D341Med (cell line): ENCODE measurements around the gene RHEBL1.
A peak's percentile ranks its signal among the peaks of the same experiment; 100 is the strongest.

ENCODE experiments used
- DNase-seq: peaks from one replicate; pipeline ENCODE4 v3.0.0; 2012; ENCODE audit warnings: low spot score

RHEBL1 gene

DNA sequence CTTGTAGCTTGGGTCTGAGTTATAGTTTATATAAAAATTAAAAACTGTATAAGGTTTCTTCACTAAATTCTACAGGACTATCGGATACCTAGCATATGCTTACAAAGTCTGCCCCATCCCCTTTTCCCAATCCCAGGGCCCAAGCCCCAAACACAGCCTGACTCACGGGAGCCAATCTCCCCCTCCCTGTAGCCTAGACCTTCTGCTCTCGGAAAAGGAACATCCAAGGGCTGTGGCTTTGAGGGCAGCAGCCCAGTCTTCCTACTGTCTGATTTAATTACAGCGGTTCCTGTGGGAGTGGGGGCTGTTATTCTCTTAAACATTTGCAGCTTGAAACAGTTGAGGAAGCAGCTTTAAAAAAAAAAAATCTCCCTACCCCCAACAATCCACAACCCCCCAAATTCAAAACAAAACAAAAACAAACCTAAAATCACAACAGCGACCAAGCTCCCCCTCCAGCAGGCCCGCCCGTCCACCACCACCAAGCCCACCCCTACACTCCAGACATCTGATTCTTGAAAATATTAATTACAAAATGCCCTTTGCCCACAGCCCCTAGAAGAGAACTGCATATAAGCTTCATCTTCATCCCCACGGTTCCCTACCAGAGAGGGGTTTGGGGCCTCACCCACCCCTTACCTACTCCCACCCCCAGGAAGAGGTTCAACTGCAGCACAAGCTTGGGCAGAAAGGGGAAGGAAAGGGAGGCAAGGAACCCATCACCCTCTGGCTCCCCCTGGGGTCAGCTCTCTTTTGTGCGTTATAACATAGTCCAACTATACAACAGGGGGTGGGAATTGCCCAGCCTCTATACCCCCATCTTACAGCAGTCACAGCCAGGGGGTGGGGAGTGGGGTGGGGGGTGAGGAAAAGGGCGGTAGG, 50.1 kb downstream of the RHEBL1 start:
- peak; percentile 76 for DNase-seq

DNA sequence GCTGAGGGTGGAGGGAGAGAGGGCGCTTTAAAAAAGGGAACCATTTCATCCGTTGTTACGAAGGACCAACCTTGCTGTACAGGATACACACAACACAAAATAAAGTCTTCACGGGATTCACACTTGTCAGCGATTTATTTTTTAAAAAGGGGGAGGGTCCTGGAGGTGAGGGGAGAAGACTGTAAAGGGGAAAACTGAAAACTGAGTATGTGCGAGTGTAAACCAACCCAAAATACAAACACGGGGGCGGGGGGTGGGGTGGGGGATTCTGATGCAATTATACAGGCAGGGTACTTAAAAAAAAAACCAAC, 50.7 kb downstream of the RHEBL1 start:
- DNase-seq, result no peak

DNA sequence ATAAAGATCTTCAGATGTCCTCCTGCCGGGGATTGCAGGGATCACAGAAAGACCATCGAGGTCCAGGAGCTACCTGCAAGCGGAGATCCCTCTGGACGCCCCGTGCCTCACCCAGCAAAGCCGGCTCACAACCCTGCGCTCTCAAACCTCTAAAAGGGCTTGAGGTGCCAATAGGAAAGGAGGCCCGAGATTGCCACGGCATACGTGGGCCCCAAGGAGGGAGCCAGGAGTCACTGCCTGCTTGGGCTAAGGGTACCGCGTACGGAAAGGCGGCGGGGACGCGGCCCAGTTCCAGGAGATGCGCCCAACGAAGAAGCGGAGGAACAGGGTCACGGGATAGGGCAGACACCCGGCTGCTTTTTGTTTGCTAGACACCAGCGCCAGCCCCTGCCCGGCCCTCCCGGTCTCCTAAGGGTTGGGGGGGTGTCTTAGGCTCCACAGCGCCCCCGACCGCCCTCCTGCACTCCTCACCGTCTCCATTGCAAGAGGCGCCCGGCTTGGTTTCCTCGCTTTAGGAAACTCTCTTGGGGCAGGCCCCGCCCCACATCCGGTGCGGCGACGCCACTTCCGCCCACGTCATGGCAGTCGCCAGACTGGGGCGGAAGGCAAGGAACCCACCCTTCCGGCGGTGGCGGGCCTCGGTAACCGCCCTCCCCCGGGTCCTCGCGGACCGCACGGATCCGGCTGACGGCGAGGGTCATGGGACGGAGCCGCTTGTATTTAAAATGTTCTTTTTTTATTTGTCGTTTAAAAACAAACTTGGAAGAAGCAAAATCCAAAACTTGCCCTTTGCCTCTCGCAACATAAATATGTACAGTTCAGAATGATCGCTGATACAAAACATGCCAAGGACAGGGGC, 51.3 kb downstream of the RHEBL1 start, which contains the start of gene PRKAG1:
TSS of gene PRKAG1 (minus strand) at position 516 of the 859 bp plus-strand sequence. CDS start at position 480, 36 bp downstream.
- DNase-seq, result peak; percentile 98

DNA sequence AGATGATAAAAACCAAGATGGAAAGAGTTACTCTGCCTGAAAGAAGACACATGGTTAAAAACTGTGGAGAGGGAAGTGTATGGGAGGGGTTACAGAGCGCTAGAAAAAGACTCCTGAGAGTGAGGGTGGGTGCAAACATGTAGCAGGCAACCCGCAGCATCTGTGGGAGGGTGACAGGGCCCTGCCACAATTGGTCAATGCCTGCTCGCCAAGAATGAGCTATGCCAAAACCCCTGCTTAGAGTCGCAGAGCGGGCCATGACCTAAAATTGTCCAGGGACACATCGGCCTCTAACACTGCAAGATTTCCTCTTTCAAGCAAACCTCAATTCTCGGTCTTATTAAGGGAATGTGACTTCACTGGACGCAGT, 51.9 kb downstream of the RHEBL1 start:
- DNase-seq, result peak; percentile 50

DNA sequence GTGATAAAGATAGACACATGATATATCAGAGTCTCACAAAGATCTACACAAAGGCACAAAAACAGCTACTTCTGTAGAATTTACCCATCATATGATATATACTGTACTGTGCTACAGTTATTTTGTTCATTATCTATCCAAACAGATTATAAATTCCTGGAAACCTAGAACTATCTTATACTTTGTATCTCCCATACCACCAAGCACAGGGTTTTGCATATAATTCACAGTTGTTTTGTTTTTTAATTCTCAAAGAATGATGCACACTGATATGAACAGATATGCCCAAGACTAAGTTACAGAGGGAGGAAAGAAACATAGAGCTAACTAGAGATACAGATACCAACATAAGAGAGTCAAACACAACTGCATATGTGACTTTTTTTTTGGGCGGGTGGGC, 54.6 kb downstream of the RHEBL1 start:
- DNase-seq, result no peak
